GM12891 (cell line): ENCODE measurements around the gene CACNA1S.

Experiments used
- DNase-seq: peaks from one replicate; pipeline ENCODE4 v3.0.0; 2011; ENCODE audit warnings: low spot score; ENCODE audit not compliant: insufficient read length
- FAIRE-seq: peaks from 2 replicates; lab custom pipeline; 2011; peaks lifted over from hg19 to GRCh38; lab: Jason Lieb, UNC
- PAX5 ChIP-seq: IDR thresholded peaks from 2 replicates; pipeline ENCODE4 v1.6.1; 2011; ENCODE audit warnings: low read length, moderate library complexity, mild to moderate bottlenecking; ENCODE audit not compliant: insufficient read depth, severe bottlenecking
- POLR2A ChIP-seq: IDR thresholded peaks from 2 replicates; pipeline ENCODE4 v1.6.1; 2011; ENCODE audit warnings: low read depth, low read length, control low read depth
- POLR2AphosphoS5 ChIP-seq: IDR thresholded peaks from 2 replicates; pipeline ENCODE4 v1.6.1; 2011; ENCODE audit warnings: low read depth, low read length, control low read depth
- POU2F2 ChIP-seq: IDR thresholded peaks from 2 replicates; pipeline ENCODE4 v1.6.1; 2011; ENCODE audit warnings: low read depth, mild to moderate bottlenecking, control low read depth, low read length, moderate library complexity
- SPI1 ChIP-seq: IDR thresholded peaks from 2 replicates; pipeline ENCODE4 v1.6.1; 2011; ENCODE audit warnings: low read depth, low read length, control low read depth
- TAF1 ChIP-seq: IDR thresholded peaks from 2 replicates; pipeline ENCODE4 v1.6.1; 2011; ENCODE audit warnings: low read depth, low read length, control low read depth

Gene CACNA1S

GRCh38 chr1:201146626-201147390 is 34.6 kb upstream of the CACNA1S start:
- no peak for FAIRE-seq
- no peak for DNase-seq
- TF ChIP-seq POLR2A (no peak), POLR2AphosphoS5 (no peak), SPI1 (no peak), PAX5 (no peak), POU2F2 (no peak), TAF1 (no peak)

- DNase-seq (no peak), FAIRE-seq (no peak)
- no peak for TF ChIP-seq POU2F2
- TF ChIP-seq PAX5 = no peak
- no peak for TF ChIP-seq SPI1
- TF ChIP-seq TAF1 = no peak
- no peak for TF ChIP-seq POLR2A
- TF ChIP-seq POLR2AphosphoS5 = no peak
These were observed 33.6 kb upstream of the CACNA1S start for GRCh38 chr1:201145816-201146215.

- FAIRE-seq (no peak), DNase-seq (no peak)
- no peak for TF ChIP-seq PAX5
- no peak for TF ChIP-seq TAF1
- no peak for TF ChIP-seq SPI1
- TF ChIP-seq POU2F2 = no peak
- no peak for TF ChIP-seq POLR2A
- no peak for TF ChIP-seq POLR2AphosphoS5
These were observed 32.9 kb upstream of the CACNA1S start for GRCh38 chr1:201145132-201145531.

GRCh38 chr1:201144701-201145100 is 32.5 kb upstream of the CACNA1S start:
- FAIRE-seq = no peak

GRCh38 chr1:201143726-201144635 is 31.8 kb upstream of the CACNA1S start:
- DNase-seq (no peak), FAIRE-seq (no peak)
- TF ChIP-seq POLR2A = no peak
- no peak for TF ChIP-seq POLR2AphosphoS5
- TF ChIP-seq PAX5 = no peak
- no peak for TF ChIP-seq TAF1
- TF ChIP-seq SPI1 = no peak

More at GRCh38 chr1:201144701-201145100, 32.5 kb upstream of the CACNA1S start:
- DNase-seq = no peak
- no peak for TF ChIP-seq POU2F2
- TF ChIP-seq POLR2A = no peak
- no peak for TF ChIP-seq TAF1
- TF ChIP-seq POLR2AphosphoS5 = no peak
- no peak for TF ChIP-seq SPI1
- TF ChIP-seq PAX5 = no peak

- no peak for FAIRE-seq
- TF ChIP-seq POLR2AphosphoS5 (no peak), SPI1 (no peak), POLR2A (no peak), TAF1 (no peak), POU2F2 (no peak), PAX5 (no peak)
These were observed 30.9 kb upstream of the CACNA1S start for GRCh38 chr1:201142849-201143725.

GRCh38 chr1:201142011-201142848 is 30.0 kb upstream of the CACNA1S start:
- no peak for DNase-seq
- no peak for TF ChIP-seq TAF1
- no peak for TF ChIP-seq SPI1
- TF ChIP-seq PAX5 = no peak
- TF ChIP-seq POU2F2 = no peak
- TF ChIP-seq POLR2AphosphoS5 = no peak
- TF ChIP-seq POLR2A = no peak

More at GRCh38 chr1:201142849-201143725, 30.9 kb upstream of the CACNA1S start:
- DNase-seq = no peak

GRCh38 chr1:201141418-201141817 is 29.2 kb upstream of the CACNA1S start:
- DNase-seq (no peak), FAIRE-seq (no peak)
- no peak for TF ChIP-seq TAF1
- TF ChIP-seq SPI1 = no peak
- TF ChIP-seq POLR2A = no peak
- no peak for TF ChIP-seq POU2F2
- TF ChIP-seq PAX5 = no peak
- TF ChIP-seq POLR2AphosphoS5 = no peak

More at GRCh38 chr1:201142011-201142848, 30.0 kb upstream of the CACNA1S start:
- FAIRE-seq = no peak

- FAIRE-seq (no peak), DNase-seq (no peak)
- TF ChIP-seq POLR2AphosphoS5 (no peak), POLR2A (no peak), SPI1 (no peak), TAF1 (no peak)
These were observed 28.7 kb upstream of the CACNA1S start for GRCh38 chr1:201140941-201141260.
